Caco-2 (cell line): ENCODE data around the gene MYL3. TPM values are rescaled to one million over a fixed set of nuclear protein-coding genes. Genes with fewer than 3 reads are reported as not detected.

Source experiments
- BruUV-seq: library from RNA; stranded (reverse); fragments of 400-500 nt; replicated peaks from 2 replicates; lab custom pipeline; 2021; lab: Mats Ljungman, UMichigan
- CTCF ChIA-PET: fragments of 300-600 bp; sonication (Branson Sonifier 250); formaldehyde crosslinking; loops from one replicate; lab custom pipeline; 2022; ENCODE audit warnings: antibody characterized with exemption; lab: Charles Lee
- POLR2A ChIA-PET: fragments of 300-600 bp; sonication (Branson Sonifier 250); formaldehyde crosslinking; loops from one replicate; lab custom pipeline; 2022; ENCODE audit warnings: antibody characterized with exemption; lab: Charles Lee
- DNase-seq, 2 experiments: peaks; one replicate each; pipeline versions ENCODE4 v3.0.0 to v3.0.0-alpha.2; 2020 to 2022
- H3K27me3 ChIP-seq: replicated peaks from 2 replicates; pipeline ENCODE4 v1.6.0; 2011; ENCODE audit warnings: low read length; ENCODE audit not compliant: control insufficient read depth, insufficient read depth
- H3K36me3 ChIP-seq: 2 replicates; pipeline ENCODE4 v1.5.1; 2011; ENCODE audit warnings: low read length; ENCODE audit not compliant: control insufficient read depth, insufficient read depth
- H3K4me1 ChIP-seq: fragments of 250-450 bp; sonication (Bioruptor Pico); 2 replicates; pipeline ENCODE4 v1.5.1; 2020; ENCODE audit warnings: mild to moderate bottlenecking
- H3K4me3 ChIP-seq: 2 replicates; pipeline ENCODE4 v1.5.1; 2011; ENCODE audit warnings: low read depth, mild to moderate bottlenecking, control low read depth, low read length
- H3K9me3 ChIP-seq: fragments of 250-450 bp; sonication (Bioruptor Pico); 2 replicates; pipeline ENCODE4 v1.5.1; 2020; ENCODE audit warnings: mild to moderate bottlenecking, moderate library complexity
- H3K27ac Mint-ChIP-seq: one replicate; pipeline ENCODE4 v1.8.0; 2022; ENCODE audit warnings: mixed read lengths; ENCODE audit not compliant: unreplicated experiment
- H3K27me3 Mint-ChIP-seq: one replicate; pipeline ENCODE4 v1.8.0; 2022; ENCODE audit warnings: mixed read lengths; ENCODE audit not compliant: insufficient read depth, unreplicated experiment
- H3K36me3 Mint-ChIP-seq: one replicate; pipeline ENCODE4 v1.8.0; 2022; ENCODE audit warnings: mild to moderate bottlenecking, mixed read lengths; ENCODE audit not compliant: insufficient read depth, unreplicated experiment
- H3K4me1 Mint-ChIP-seq: one replicate; pipeline ENCODE4 v1.8.0; 2022; ENCODE audit warnings: low read depth, mixed read lengths; ENCODE audit not compliant: unreplicated experiment
- H3K4me3 Mint-ChIP-seq: one replicate; pipeline ENCODE4 v1.8.0; 2022; ENCODE audit warnings: mild to moderate bottlenecking, moderate library complexity, mixed read lengths; ENCODE audit not compliant: unreplicated experiment
- H3K9me3 Mint-ChIP-seq: one replicate; pipeline ENCODE4 v1.8.0; 2022; ENCODE audit warnings: mixed read lengths; ENCODE audit not compliant: unreplicated experiment
- intact Hi-C: fragments of 100-400 bp; cut with micrococcal nuclease; formaldehyde crosslinking; loops from one replicate; pipeline ENCODE4 v1.10.0; 2022; ENCODE audit not compliant: unreplicated experiment
- total RNA-seq: library from RNA; stranded (reverse); gene quantifications from 2 replicates; pipeline ENCODE4 v1.2.3, GENCODE V29; 2022
- TF ChIP-seq, protein P1 (sequence below), 2 experiments: fragments of 200-600 bp in 1 of 2; IDR thresholded peaks; 1 replicate in 1 of 2; 2 replicates in 1 of 2; pipeline versions ENCODE4 v1.5.1 to v1.8.0; 2011 to 2022; ENCODE audit warnings: antibody characterized with exemption in 1 of 2, control low read depth in 1 of 2, inconsistent platforms in 1 of 2, low read depth in 1 of 2, low read length in 1 of 2, mild to moderate bottlenecking in 1 of 2, moderate library complexity in 1 of 2; ENCODE audit not compliant: insufficient read depth in 1 of 2, severe bottlenecking in 1 of 2, unreplicated experiment in 1 of 2

Gene MYL3
- total RNA-seq, 1 experiment from 2014 or later = 13.8 TPM

DNA sequence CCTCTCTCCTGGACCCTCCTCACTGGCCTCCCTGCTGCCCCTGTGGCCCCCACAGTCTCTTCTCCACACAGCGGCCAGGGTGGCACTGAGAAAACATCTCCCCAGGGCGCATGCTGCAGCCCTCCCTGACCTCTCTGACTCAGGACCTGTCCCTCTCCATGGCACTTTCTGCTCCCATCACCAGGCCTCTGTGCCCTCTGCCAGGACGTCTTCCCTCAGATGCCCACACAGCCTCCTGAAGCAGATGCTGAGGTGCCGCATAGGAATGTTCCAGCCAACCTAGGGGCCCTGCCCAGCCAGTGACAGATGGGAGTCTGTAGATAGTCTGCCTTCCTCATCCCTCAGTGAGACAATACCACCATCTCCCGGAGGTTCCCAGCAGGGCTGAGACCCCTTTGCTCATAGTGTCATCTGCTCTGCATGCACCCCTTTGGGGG, 8.7 kb downstream of the MYL3 start:
- H3K4me3 Mint-ChIP-seq = no peak overlapping the region
- peaks cover 5% of the 10 kb centered on the region for H3K36me3 Mint-ChIP-seq
- Histone ChIP-seq H3K4me1 (peaks cover 7% of the 10 kb centered on the region), H3K4me3 (no peak overlapping the region), H3K9me3 (no peaks in the 10 kb centered on the region), H3K27me3 (no peaks in the 10 kb centered on the region), H3K36me3 (no peaks in the 10 kb centered on the region)
- intact Hi-C loops = no loop called here
- H3K4me1 Mint-ChIP-seq = no peaks in the 10 kb centered on the region
- peak in 1 of 2 experiments; percentile 18 for DNase-seq
- H3K27ac Mint-ChIP-seq = no peak overlapping the region
- H3K9me3 Mint-ChIP-seq = no peaks in the 10 kb centered on the region
- TF ChIP-seq, protein P1, sequence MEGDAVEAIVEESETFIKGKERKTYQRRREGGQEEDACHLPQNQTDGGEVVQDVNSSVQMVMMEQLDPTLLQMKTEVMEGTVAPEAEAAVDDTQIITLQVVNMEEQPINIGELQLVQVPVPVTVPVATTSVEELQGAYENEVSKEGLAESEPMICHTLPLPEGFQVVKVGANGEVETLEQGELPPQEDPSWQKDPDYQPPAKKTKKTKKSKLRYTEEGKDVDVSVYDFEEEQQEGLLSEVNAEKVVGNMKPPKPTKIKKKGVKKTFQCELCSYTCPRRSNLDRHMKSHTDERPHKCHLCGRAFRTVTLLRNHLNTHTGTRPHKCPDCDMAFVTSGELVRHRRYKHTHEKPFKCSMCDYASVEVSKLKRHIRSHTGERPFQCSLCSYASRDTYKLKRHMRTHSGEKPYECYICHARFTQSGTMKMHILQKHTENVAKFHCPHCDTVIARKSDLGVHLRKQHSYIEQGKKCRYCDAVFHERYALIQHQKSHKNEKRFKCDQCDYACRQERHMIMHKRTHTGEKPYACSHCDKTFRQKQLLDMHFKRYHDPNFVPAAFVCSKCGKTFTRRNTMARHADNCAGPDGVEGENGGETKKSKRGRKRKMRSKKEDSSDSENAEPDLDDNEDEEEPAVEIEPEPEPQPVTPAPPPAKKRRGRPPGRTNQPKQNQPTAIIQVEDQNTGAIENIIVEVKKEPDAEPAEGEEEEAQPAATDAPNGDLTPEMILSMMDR (IDR thresholded peaks at IDR 0.05; ENCODE audit: insufficient read depth in 1 of 2, low read depth in 1 of 2, low read length in 1 of 2, severe bottlenecking in 1 of 2, unreplicated experiment in 1 of 2) = no peak
- ChIA-PET CTCF (no interaction called here), POLR2A (no interaction called here)
- no TSS peak for BruUV-seq
- H3K27me3 Mint-ChIP-seq = no peaks in the 10 kb centered on the region

GRCh38 chr3:46853441-46854415, 9.5 kb downstream of the MYL3 start:
- Mint-ChIP-seq H3K27me3 (no peaks in the 10 kb centered on the region), H3K9me3 (no peaks in the 10 kb centered on the region), H3K4me1 (peaks cover 8% of the 10 kb centered on the region), H3K36me3 (peaks cover 5% of the 10 kb centered on the region), H3K27ac (no peak overlapping the region), H3K4me3 (no peak overlapping the region)
- no TSS peak for BruUV-seq
- Histone ChIP-seq H3K36me3 (no peaks in the 10 kb centered on the region), H3K27me3 (no peaks in the 10 kb centered on the region), H3K9me3 (no peaks in the 10 kb centered on the region), H3K4me3 (no peak overlapping the region), H3K4me1 (peaks cover 15% of the 10 kb centered on the region)
- intact Hi-C loops = no loop called here
- peak in 1 of 2 experiments; percentile 22 for DNase-seq
- CTCF ChIA-PET = no interaction called here
- TF ChIP-seq, protein P1 (IDR thresholded peaks at IDR 0.05; ENCODE audit: insufficient read depth in 1 of 2, low read depth in 1 of 2, low read length in 1 of 2, severe bottlenecking in 1 of 2, unreplicated experiment in 1 of 2) = no peak
- POLR2A ChIA-PET = no interaction called here

DNA sequence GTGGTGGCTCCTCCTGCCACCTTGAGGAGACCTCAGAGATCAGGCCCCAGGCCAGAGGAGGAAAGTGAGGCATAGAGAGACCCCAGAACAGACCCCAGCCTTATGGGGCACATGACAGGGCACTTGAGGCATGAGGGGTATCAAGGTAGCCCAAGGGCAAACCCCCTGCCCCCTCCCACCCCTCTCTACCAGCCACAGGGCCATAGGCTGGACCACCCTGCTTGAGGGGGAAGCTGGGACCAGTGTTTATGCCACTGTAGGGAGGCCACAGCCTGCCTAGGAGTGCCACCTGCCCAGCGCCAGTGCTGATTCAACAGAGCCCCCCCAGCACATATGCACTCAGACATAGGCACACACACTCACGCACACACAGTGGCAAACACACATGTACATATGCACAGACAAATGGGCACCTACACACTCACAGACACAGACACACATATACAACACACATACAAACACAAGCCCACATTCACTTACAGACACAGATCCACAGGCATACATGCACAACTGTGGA, 10.3 kb downstream of the MYL3 start:
- no peaks in the 10 kb centered on the region for H3K27me3 Mint-ChIP-seq
- intact Hi-C loops = no loop called here
- peak in 1 of 2 experiments; percentile 14 for DNase-seq
- no peak overlapping the region for H3K4me3 Mint-ChIP-seq
- TF ChIP-seq, protein P1 (IDR thresholded peaks at IDR 0.05; ENCODE audit: insufficient read depth in 1 of 2, low read depth in 1 of 2, low read length in 1 of 2, severe bottlenecking in 1 of 2, unreplicated experiment in 1 of 2) = no peak
- CTCF ChIA-PET = no interaction called here
- BruUV-seq = no TSS peak
- no peak overlapping the region for H3K27ac Mint-ChIP-seq
- H3K9me3 Mint-ChIP-seq = no peaks in the 10 kb centered on the region
- Histone ChIP-seq H3K27me3 (no peaks in the 10 kb centered on the region), H3K4me1 (peaks cover 21% of the 10 kb centered on the region), H3K36me3 (no peaks in the 10 kb centered on the region), H3K4me3 (no peak overlapping the region), H3K9me3 (no peaks in the 10 kb centered on the region)
- H3K36me3 Mint-ChIP-seq = peaks cover 5% of the 10 kb centered on the region
- H3K4me1 Mint-ChIP-seq = peaks cover 16% of the 10 kb centered on the region
- POLR2A ChIA-PET = no interaction called here
